Stimulated activated CD4-positive, alpha-beta T cell treated with anti-CD3 and anti-CD28 coated beads, Interleukin-12 subunit alpha, Interleukin-12 subunit beta, amount 100 ng/mL, for 48 hours (primary cell): Measurements from ENCODE around the gene DNAI4.
"Not testable (repeated sequence)": the region's sequence is repeated elsewhere in the genome, so short reads cannot be mapped to it uniquely, and the experiment has no call there.

Source experiments
- DNase-seq, 3 donors: peaks; one replicate each; pipeline ENCODE4 v3.0.0-alpha.2; 2020; ENCODE audit warnings: low read depth in 2 of 3, low spot score in 1 of 3

The DNAI4 gene

DNA sequence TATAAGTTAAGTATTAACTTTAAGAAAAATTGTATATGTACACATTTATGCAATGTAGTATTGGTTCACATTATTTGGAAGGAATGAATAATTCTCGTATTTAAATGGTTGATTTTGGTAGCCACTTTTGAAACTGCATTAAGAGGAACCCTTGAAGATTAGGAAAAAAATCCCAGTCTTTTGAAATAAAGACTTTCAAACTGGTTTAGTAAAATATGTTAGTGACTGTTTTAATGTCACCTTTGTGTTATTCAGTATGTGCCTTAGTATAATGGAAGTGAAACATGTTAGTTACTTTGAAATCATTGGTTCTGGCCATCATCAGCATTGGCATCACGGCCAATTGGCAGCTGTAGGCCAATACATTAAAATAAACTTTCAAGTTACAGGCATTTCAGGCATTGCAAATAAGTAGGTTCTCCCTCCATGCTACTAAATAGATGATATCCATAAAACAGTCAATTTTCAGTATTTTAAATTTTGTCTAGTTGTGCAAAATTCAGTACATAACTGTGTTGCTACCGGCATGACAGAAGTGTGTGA is 4.6 kb upstream of the DNAI4 start:
- no peak for DNase-seq

DNA sequence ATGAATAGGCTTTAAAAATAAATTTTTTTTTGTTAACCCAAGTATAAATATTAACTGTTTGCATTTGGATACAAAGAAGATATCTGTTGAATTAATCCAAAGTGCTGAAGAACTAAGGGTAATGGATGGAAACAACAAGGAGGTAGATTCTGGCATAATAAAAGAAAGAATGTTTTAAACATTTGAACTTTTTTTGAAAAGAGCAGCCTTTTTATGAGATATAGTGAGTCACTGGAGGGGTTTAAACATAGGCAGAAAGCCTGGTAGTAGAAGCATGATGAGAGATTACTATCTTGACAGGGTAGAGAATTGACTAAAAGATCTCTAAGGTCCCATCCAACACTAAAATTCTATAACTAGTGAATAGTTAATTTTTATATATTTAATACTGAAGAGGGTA is 2.9 kb upstream of the DNAI4 start:
- no peak for DNase-seq

- DNase-seq = no peak
These were observed 1.3 kb upstream of the DNAI4 start for GRCh38 chr1:66925944-66926343.

DNA sequence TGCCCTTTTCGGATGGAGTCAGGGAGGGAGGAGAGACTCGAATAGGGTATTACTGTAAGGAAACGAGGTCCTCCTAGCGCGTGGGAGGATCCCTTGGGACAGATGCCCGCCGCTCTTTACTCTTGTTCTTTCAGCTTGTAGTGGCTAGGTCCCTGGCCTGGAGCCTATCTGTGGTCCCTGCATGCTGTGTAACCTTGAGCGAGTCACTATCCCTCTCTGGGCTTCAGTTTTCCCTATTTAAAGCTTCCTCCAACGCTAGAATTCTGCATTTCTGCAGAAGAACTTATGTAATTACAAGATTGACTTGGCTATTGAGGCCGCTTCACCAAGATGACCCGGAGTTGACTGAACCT is 878 bp upstream of the DNAI4 start:
- DNase-seq = no peak

- no peak for DNase-seq
These were observed 4.1 kb downstream of the DNAI4 start for GRCh38 chr1:66920543-66920942.

GRCh38 chr1:66919828-66920227 is 4.8 kb downstream of the DNAI4 start:
- DNase-seq = no peak

DNA sequence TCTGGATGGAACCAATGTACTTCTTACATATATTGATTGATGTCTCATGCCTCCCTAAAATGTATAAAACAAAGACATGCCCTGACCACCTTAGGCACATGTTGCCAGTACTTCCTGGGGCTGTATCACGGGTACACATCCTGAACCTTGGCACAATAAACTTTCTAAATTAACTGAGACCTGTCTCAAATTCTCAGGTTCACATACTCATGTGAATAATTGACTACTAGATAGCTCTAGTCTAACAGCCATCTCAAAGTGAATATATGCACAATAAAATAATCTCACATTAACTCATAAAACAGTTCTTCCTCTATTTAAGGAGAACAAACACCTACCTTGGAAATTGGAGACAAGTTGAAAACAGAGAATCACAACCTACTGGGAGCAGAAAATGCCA is 5.6 kb downstream of the DNAI4 start:
- no peak for DNase-seq

DNA sequence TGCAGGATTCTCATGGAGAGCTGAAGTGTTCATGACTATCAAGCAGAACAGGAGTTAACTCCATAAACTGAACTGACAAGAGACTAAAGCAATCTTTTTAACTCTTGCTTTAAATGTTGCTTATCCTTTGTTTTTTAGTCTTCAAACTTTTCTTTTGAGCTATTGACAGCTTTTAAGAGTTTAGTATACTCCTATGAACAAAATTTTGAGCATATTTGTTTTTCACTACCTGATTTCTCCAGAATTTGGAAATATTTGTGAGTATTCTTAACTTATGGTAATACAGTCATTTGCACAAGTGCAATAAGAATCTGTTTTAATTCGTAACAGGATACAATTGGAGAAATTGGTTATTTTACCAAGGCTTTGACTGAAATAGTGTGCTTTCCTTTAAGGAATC is 7.2 kb downstream of the DNAI4 start:
- DNase-seq = no peak

- DNase-seq = no peak
These were observed 8.3 kb downstream of the DNAI4 start for GRCh38 chr1:66916320-66916719.

GRCh38 chr1:66915203-66915602 is 9.5 kb downstream of the DNAI4 start:
- DNase-seq = not testable (repeated sequence)

- DNase-seq = no peak
These were observed 30.9 kb downstream of the DNAI4 start for GRCh38 chr1:66893712-66894111.

GRCh38 chr1:66890621-66891020 is 34.0 kb downstream of the DNAI4 start:
- no peak for DNase-seq

- DNase-seq = no peak
These were observed 35.6 kb downstream of the DNAI4 start for GRCh38 chr1:66889030-66889429.

- DNase-seq = no peak
These were observed 48.0 kb downstream of the DNAI4 start for GRCh38 chr1:66876664-66877063.

DNA sequence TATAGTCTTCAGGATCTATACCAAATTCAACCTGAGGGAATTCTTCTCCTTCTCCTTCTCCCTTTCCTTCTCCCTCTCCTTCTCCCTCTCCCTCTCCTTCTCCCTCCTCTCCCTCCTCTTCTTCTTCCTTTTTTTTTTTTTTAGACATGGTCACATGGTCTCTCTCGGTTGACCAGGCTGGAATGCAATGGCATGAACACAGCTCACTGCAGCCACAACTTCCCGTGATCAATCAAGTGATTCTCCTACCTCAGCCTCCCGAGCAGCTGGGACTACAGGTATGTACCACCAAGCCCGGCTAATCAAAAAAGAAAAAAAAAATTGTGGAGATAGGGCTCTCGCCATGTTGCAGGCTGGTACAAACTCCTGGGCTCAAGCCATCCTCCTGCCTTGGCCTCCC is 51.5 kb downstream of the DNAI4 start:
- DNase-seq = no peak

DNA sequence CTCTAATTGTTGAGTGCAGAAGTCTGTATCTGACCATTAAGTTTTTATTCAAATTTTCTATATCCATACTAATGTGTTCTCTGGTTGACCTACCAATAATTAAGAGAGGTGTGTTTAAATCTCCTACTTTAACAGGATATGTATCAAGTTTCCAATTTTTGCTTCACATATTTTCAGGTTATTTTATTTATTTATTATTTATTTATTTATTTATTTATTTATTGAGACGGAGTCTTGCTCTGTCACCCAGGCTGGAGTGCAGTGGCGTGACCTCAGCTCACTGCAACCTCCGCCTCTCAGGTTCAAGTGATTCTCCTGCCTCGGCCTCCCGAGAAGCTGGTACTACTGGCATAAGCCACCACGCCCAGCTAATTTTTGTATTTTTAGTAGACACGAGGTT is 52.6 kb downstream of the DNAI4 start:
- DNase-seq = not testable (repeated sequence)

DNA sequence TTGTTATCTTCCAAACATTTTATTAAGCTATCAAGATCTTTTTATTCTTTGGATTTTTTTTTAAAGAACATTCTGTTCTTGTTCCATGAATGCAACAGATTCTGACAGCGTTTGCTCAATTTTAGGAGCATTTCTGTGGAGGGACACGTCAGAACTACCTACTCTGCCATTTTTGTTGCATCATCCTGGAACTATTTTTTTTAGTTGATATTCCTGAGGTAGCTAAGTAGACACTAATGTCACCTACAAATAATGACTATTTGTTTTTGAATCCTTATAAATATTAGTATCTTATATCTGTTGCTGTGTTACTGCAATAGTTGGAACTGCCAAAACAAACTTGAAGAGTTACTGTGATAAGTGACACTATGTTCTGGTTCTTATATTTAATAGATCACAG is 57.2 kb downstream of the DNAI4 start:
- DNase-seq = no peak

DNA sequence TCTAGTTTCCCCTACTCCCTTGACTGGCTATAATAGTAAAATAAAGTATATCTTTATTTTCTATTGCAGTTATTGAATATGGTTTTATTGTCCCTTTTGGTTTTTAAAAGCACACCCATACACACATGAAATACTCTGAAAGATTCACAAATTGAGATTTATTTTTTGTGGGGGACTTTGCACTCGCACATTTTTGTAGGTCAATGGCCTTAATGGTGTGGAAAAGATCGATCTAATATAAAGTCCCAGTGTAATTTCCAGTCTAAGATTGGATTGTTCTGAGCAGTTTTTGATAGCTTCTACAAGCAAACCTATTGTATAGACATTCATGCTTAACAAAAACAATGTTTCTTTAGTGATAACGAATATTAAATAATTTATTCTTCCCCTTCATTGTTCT is 64.1 kb downstream of the DNAI4 start:
- no peak for DNase-seq

- DNase-seq = no peak
These were observed 71.3 kb downstream of the DNAI4 start for GRCh38 chr1:66853379-66853778.

DNA sequence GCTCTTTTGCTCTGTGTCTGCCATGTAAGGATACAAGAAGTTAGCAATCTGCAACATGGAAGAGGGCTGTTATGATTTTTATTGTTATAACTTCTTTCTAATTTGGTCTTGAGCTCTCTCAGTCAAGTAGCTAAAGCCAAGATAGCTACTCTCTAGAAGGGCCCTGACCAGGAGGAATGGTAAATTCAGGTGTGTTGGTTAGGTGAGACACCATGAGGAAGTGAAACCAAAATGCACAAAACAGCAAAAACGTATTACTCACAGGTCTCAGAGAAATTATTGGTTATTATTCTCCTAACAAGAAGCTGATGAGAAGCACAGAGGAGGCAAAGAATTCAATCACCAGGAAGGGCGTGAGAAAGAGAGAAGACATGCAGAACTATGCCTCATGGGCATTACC is 71.8 kb downstream of the DNAI4 start:
- DNase-seq = no peak

GRCh38 chr1:66850989-66851388 is 73.7 kb downstream of the DNAI4 start:
- DNase-seq = no peak

DNA sequence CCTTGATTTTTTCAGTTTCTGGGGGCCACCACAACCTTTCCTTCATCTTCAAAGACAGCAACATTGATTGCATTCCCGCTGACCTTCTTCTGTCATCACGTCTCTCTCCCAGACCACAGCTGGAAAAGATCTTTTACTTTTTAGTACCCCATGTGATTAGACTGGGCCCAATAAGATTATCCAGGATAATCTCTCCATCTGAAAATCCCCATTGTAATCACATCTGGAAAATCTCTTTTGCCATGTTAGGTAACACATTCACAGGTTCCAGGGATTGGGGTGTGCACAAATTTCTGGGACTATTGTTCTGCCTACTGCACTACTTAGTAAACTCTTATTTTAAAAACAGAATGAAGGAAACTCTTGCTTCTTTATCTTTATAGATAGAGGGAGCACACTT is 76.5 kb downstream of the DNAI4 start:
- DNase-seq = no peak

GRCh38 chr1:66840929-66841328 is 83.7 kb downstream of the DNAI4 start:
- DNase-seq = no peak

- DNase-seq = no peak
These were observed 89.7 kb downstream of the DNAI4 start for GRCh38 chr1:66834926-66835325.
